Astrocyte of the spinal cord (primary cell): ENCODE results near the gene SLC39A3.

Experiments used
- DNase-seq: peaks from one replicate; pipeline ENCODE4 v3.0.0; 2011; ENCODE audit warnings: low read depth, low spot score
- H3K4me3 ChIP-seq: 2 replicates; pipeline ENCODE4 v1.5.1; 2011; ENCODE audit warnings: low read depth, mild to moderate bottlenecking, low read length, moderate library complexity
- in situ Hi-C: cut with HindIII; loops from 2 replicates; pipeline ENCODE4 v1.10.0; 2017; ENCODE audit warnings: low sequenced_read_pairs
- TF ChIP-seq, protein P1 (sequence below): IDR thresholded peaks from 2 replicates; pipeline ENCODE4 v1.5.1; 2012; ENCODE audit warnings: low read depth, mild to moderate bottlenecking, low read length, inconsistent platforms

Gene SLC39A3

DNA sequence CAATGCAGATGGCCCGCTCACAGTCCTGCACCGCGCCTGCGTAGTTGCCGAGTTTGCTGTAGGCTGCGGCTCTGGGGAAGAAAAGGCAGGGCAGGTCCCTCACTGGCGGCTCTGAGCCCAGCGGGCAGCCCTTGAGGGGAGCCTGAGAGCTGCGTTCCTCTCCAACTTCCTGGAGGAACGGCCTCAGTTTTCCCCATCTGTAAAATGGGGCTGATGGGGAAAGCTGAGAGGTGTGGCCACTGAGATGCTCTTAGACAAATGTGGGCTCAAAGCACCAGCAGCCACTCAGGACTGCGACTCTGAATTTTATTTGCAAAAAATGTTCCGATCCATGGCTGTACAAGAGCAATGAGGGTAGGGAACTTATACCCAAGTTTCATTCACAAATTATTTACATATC is 23.9 kb upstream of the SLC39A3 start:
- in situ Hi-C loops = no loop called here
- TF ChIP-seq, protein P1, sequence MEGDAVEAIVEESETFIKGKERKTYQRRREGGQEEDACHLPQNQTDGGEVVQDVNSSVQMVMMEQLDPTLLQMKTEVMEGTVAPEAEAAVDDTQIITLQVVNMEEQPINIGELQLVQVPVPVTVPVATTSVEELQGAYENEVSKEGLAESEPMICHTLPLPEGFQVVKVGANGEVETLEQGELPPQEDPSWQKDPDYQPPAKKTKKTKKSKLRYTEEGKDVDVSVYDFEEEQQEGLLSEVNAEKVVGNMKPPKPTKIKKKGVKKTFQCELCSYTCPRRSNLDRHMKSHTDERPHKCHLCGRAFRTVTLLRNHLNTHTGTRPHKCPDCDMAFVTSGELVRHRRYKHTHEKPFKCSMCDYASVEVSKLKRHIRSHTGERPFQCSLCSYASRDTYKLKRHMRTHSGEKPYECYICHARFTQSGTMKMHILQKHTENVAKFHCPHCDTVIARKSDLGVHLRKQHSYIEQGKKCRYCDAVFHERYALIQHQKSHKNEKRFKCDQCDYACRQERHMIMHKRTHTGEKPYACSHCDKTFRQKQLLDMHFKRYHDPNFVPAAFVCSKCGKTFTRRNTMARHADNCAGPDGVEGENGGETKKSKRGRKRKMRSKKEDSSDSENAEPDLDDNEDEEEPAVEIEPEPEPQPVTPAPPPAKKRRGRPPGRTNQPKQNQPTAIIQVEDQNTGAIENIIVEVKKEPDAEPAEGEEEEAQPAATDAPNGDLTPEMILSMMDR = no peak
- no peak for DNase-seq
- no peak overlapping the region for H3K4me3 ChIP-seq

DNA sequence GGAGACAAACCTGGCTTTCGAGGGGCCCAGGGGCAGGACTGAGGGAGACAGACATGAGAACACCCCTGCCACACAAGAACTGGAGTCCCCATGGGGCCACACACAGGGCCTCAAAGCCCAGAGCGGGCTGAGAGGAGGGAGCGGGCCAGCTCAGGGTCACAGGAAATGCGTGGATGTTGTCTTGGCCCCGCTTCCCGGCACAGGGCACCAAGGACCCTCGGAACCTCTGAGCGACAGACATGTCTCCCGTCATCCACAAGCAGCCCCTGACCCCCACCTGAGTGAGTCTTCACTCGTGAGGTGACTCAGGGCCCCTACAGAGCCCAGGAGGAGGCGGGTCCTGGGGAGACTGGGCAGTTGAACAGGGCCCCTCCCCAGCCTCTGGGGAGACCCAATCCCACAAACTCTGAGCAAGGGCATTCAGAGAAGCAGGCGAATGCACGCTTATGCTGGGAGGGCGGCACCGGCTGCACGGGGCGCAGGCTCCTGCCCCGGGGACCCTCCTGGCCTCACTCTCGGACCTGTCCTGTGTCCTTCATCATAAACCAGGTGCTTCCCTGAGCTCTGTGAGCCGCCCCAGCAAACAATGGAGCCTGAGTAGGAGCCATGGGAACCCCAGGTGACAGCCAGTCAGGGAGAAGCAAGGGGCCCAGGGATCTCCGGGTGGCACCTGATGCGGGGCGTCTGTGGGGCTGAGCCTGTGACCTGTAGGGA is 23.1 kb upstream of the SLC39A3 start:
- DNase-seq = no peak
- H3K4me3 ChIP-seq = no peak overlapping the region
- in situ Hi-C loops = no loop called here
- TF ChIP-seq, protein P1 = no peak

DNA sequence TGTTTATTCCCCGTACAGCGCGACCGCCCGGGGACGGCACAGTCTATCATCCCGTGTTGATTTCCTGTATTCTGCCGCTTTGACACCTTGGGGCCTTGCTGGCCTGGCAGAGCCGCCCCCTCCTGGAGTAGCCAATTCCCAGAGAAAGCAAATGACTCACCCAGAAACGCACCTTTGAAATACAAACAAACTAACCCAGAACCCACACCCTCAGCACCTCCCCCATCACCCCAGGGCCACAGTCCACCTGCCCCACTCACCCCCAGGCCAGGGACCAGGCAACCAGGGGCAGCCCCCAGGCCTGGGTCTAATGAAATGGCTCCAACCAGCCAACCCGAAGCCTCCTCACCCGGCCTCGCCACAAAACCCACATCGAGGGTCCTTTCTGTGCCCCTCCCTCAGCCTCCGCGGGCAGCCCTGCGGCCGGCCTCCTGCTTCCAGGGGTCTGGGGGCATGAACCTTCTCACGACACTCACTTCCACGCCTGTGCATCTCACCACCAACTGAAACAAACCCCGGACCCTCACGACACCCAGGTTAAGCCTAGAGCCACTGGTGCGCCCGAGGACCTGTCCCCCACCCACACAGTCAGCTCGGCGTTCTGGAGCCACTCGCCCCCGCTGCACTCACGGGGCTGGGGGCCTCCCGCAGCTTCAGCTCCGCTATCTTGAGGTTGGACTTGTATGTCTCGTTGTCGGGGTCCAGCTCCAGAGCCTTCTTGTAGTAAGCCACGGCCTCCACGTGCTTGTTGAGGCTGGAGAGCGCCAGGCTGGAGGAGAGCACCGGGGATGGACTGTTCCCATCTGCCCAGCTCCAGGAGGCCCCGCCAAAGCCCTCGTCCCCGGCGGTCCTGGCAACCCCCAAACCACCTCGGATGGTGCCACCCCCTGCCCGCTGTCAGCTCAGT is 22.3 kb upstream of the SLC39A3 start:
- H3K4me3 ChIP-seq = no peak overlapping the region
- TF ChIP-seq, protein P1 = no peak
- in situ Hi-C loops = no loop called here
- DNase-seq = no peak

DNA sequence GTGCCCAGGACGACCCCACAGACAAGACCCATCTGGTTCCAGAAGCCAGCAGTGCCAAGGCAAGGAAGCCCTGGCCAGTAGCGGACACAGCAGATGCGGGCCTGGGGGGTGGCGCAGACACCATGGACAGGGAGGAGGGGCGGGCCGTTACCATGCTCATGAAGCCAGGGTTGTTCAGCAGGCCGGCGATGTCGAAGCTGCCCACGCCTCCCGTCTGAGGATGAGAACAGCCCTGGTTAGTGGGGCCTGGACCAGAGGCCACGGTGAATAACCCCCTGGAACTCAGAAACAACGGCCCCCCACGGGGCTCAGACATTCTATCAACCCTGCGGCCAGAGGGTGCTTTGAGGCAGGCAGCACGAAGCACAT is 21.5 kb upstream of the SLC39A3 start:
- in situ Hi-C loops = no loop called here
- DNase-seq = no peak
- TF ChIP-seq, protein P1 = no peak
- no peak overlapping the region for H3K4me3 ChIP-seq

DNA sequence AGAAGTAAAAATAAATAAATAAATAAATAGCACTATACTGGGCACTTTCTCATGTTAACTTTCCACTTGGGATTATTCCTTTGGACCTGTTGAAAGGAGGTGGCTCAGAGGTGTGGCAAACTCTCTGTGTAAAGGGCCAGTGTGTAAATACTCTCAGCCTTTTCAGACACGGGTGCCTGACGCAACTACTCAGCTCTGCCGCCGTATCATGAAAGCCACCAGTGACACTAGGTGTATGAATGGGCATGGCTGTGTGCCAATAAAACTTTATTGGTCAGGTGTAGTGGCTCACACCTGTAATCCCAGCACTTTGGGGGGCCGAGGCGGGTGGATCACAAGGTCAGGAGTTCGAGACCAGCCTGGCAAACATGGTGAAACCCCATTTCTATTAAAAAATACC is 20.1 kb upstream of the SLC39A3 start:
- TF ChIP-seq, protein P1 = no peak
- no peak for DNase-seq
- no peak overlapping the region for H3K4me3 ChIP-seq
- in situ Hi-C loops = no loop called here

DNA sequence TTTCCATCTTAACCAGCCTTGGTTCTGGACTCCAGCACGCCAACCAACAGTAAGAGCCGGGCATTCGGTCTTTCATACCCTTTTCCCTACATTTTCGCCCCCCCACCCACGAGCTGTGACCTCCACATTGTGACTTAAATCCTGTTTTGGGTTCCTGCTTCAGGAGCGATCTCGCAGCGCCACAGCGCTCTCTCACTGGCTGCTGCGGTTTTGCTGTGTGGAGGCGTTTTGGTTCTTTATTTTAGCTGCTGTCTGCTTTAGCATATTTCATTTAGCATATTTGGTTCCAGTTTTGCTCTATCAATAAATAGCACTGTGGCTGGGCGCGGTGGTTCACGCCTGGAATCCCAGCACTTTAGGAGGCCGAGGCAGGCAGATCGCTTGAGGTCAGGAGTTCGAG is 19.5 kb upstream of the SLC39A3 start:
- in situ Hi-C loops = no loop called here
- DNase-seq = no peak
- no peak overlapping the region for H3K4me3 ChIP-seq
- TF ChIP-seq, protein P1 = no peak
